Neural progenitor cell (in vitro differentiated cells): ENCODE results near the gene FOXD4L1. TPM values are rescaled to one million over a fixed set of nuclear protein-coding genes. Genes with fewer than 3 reads are reported as not detected.
"Not testable (repeated sequence)": the region's sequence is repeated elsewhere in the genome, so short reads cannot be mapped to it uniquely, and the experiment has no call there.

Source experiments
- DNase-seq: peaks from one replicate; pipeline ENCODE4 v3.0.0-alpha.2; 2016; ENCODE audit warnings: low spot score
- H2AFZ ChIP-seq: fragments of 200-600 bp; sonication (generic); replicated peaks from 2 replicates; pipeline ENCODE4 v1.6.1; 2016; ENCODE audit warnings: antibody characterized with exemption
- H3F3A ChIP-seq: fragments of 200-600 bp; sonication (generic); 2 replicates; pipeline ENCODE4 v1.6.1; 2016; ENCODE audit warnings: antibody characterized with exemption, low read depth
- H3K27ac ChIP-seq: fragments of 200-600 bp; sonication (generic); 2 replicates; pipeline ENCODE4 v1.5.1; 2016; ENCODE audit warnings: mild to moderate bottlenecking
- H3K27me3 ChIP-seq: fragments of 200-600 bp; sonication (generic); 2 replicates; pipeline ENCODE4 v1.6.1; 2016; ENCODE audit warnings: mild to moderate bottlenecking, moderate library complexity
- H3K36me3 ChIP-seq: fragments of 200-600 bp; sonication (generic); 2 replicates; pipeline ENCODE4 v1.5.1; 2016
- H3K4me1 ChIP-seq: fragments of 200-600 bp; sonication (generic); 2 replicates; pipeline ENCODE4 v1.6.1; 2016; ENCODE audit warnings: mixed run types
- H3K4me2 ChIP-seq: fragments of 200-600 bp; sonication (generic); 2 replicates; pipeline ENCODE4 v1.6.1; 2016
- H3K4me3 ChIP-seq: fragments of 200-600 bp; sonication (generic); 2 replicates; pipeline ENCODE4 v1.5.1; 2016
- H3K79me2 ChIP-seq: fragments of 200-600 bp; sonication (generic); 2 replicates; pipeline ENCODE4 v1.6.1; 2016; ENCODE audit warnings: low read depth
- H3K9ac ChIP-seq: fragments of 200-600 bp; sonication (generic); 2 replicates; pipeline ENCODE4 v1.6.1; 2016
- H3K9me3 ChIP-seq: fragments of 200-600 bp; sonication (generic); 2 replicates; pipeline ENCODE4 v1.5.1; 2016; ENCODE audit warnings: low read depth
- H4K20me1 ChIP-seq: fragments of 200-600 bp; sonication (generic); 2 replicates; pipeline ENCODE4 v1.6.1; 2016; ENCODE audit warnings: low read depth
- H3K27ac Mint-ChIP-seq: 3 replicates; pipeline ENCODE4 v1.8.0; 2021; ENCODE audit warnings: mixed read lengths
- H3K27me3 Mint-ChIP-seq: 2 replicates; pipeline ENCODE4 v1.8.0; 2022; ENCODE audit warnings: low read depth, mild to moderate bottlenecking, inconsistent platforms, moderate library complexity, mixed read lengths; ENCODE audit not compliant: insufficient read depth
- H3K36me3 Mint-ChIP-seq: 3 replicates; pipeline ENCODE4 v1.8.0; 2021; ENCODE audit warnings: mixed read lengths
- H3K4me1 Mint-ChIP-seq: 3 replicates; pipeline ENCODE4 v1.8.0; 2021; ENCODE audit warnings: mixed read lengths
- H3K4me3 Mint-ChIP-seq: 3 replicates; pipeline ENCODE4 v1.8.0; 2021; ENCODE audit warnings: mild to moderate bottlenecking, moderate library complexity, mixed read lengths
- H3K9me3 Mint-ChIP-seq: 3 replicates; pipeline ENCODE4 v1.8.0; 2020; ENCODE audit warnings: mixed read lengths
- EZH2 ChIP-seq: fragments of 200-600 bp; sonication (generic); IDR thresholded peaks from 2 replicates; pipeline ENCODE4 v1.6.1; 2017; ENCODE audit warnings: antibody characterized with exemption, mild to moderate bottlenecking, moderate library complexity
- EZH2phosphoT487 ChIP-seq: fragments of 200-600 bp; sonication (generic); IDR thresholded peaks from 2 replicates; pipeline ENCODE4 v1.6.1; 2017; ENCODE audit warnings: antibody characterized with exemption
- total RNA-seq: library from RNA; depleted of rRNA; stranded (reverse); fragments of >200 nt; gene quantifications from 2 replicates; pipeline ENCODE4 v1.2.3, GENCODE V29; 2015; ENCODE audit warnings: low replicate concordance

The FOXD4L1 gene
- total RNA-seq, 1 donor from 2014 or later = not detected

DNA sequence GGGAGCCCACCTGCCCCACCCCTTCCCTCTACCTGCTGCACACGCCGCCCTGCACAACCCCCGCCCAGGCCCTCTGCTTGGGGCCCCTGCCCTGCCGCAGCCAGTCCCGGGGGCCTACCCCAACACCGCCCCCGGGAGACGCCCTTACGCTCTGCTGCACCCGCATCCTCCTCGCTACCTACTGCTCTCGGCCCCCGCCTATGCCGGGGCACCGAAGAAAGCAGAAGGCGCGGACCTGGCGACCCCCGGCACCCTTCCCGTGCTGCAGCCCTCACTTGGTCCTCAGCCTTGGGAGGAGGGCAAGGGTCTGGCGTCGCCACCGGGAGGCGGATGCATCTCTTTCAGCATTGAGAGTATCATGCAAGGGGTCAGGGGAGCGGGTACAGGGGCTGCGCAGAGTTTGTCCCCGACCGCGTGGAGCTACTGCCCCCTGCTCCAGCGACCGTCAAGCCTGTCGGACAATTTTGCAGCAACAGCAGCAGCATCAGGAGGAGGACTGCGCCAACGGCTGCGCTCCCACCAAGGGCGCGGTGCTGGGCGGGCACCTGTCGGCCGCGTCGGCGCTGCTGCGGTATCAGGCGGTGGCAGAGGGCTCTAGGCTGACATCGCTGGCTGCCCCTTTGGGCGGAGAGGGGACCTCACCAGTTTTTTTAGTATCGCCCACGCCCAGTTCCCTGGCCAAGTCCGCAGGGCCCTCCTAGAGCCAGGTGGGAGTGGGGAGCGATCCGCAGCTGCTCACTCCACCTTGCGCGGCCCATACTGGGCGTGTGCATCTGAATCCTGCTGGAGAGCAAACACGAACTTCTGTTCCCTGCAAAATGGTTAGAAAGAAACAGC is 1.6 kb downstream of the FOXD4L1 start:
- peak; percentile 1 for DNase-seq
- H3F3A ChIP-seq, H3K79me2 ChIP-seq, H3K36me3 Mint-ChIP-seq, H3K9me3 ChIP-seq, H3K4me2 ChIP-seq, H3K4me1 ChIP-seq, H2AFZ ChIP-seq, H3K4me3 ChIP-seq, H3K4me3 Mint-ChIP-seq, H3K27ac Mint-ChIP-seq, H3K36me3 ChIP-seq, H3K9me3 Mint-ChIP-seq, H3K4me1 Mint-ChIP-seq, H3K27ac ChIP-seq, H3K9ac ChIP-seq: not testable (repeated sequence)
- peaks cover 19% of the 10 kb centered on the region for H3K27me3 Mint-ChIP-seq
- peaks cover 71% of the 10 kb centered on the region for H3K27me3 ChIP-seq
- peaks cover 12% of the 10 kb centered on the region for H4K20me1 ChIP-seq
- TF ChIP-seq EZH2phosphoT487 (peak; percentile 51), EZH2 (peak; percentile 91)

DNA sequence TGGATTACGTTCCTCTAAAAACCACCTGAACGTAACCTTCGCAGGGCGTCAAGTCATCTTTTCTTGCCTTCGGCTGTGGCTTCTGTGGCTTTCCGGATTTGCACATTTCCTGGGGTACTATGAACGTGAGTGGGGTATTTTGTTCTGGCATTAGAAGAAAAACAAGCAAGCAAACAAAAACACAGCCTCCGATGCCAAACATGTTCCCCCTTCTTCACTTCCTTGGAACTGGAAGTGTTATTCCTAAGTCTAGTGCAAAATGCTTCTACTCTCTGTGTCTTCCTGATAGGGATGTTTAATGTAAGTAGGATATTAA is 2.2 kb downstream of the FOXD4L1 start:
- not testable (repeated sequence) for H3K9ac ChIP-seq, H3K4me3 Mint-ChIP-seq, H3K4me3 ChIP-seq, H3K4me1 ChIP-seq, DNase-seq, H3K4me1 Mint-ChIP-seq, H3K79me2 ChIP-seq, H2AFZ ChIP-seq, H3K4me2 ChIP-seq, H3K36me3 Mint-ChIP-seq, H3K9me3 Mint-ChIP-seq, H3K27ac Mint-ChIP-seq, H3K9me3 ChIP-seq, H3F3A ChIP-seq, H3K36me3 ChIP-seq, H3K27ac ChIP-seq
- peaks cover 13% of the 10 kb centered on the region for H4K20me1 ChIP-seq
- H3K27me3 ChIP-seq = peaks cover 77% of the 10 kb centered on the region
- H3K27me3 Mint-ChIP-seq = peaks cover 20% of the 10 kb centered on the region
- TF ChIP-seq EZH2 = peak; percentile 15
- TF ChIP-seq EZH2phosphoT487 = peak; percentile 5

DNA sequence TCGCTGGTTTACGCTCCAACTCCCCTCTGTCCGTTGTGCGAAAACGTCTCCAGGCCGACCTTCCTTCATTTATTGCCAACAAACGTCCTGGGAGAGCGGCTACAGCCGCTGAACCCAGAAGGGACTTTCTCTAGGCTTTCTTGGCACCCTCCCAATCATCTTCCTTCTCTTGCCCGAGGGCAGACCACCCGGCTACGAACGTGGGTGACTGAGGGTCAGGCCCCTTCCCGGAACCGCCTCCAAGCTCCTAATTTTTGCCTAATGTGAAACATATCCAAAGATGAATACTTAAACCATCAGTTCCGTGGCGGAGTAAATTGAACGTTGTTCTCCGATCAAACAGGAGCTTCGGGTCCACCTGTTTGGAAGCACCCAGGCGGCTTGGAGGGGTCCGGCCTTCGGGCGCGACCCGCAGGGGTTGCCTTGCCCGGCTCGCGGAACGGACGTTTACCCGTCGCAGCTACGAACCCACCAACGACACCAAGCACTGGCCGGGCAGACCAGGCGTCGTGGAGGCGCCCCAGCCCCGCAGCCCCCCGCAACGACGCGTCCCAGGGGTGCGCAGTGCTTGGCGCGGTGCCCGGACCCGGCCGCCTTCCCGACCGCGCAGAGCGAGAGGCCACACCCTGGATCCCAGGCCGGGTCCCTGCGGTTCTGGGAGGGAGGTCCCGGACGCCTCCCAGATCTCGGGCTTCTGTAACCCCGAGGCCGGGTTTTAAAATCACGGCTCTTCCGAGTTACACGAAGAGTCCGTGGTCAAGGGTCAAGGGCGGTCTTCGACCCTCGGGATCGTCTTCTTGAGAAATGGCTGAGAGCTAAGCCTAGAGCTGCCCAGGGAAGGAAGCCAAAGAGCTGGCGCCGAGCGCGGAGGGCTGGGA is 4.0 kb downstream of the FOXD4L1 start:
- H3K27ac ChIP-seq, H3K9me3 ChIP-seq, H3F3A ChIP-seq, H2AFZ ChIP-seq, H3K4me1 ChIP-seq, H3K36me3 Mint-ChIP-seq, H3K4me1 Mint-ChIP-seq, H3K36me3 ChIP-seq, H3K27ac Mint-ChIP-seq, H3K79me2 ChIP-seq, H3K9me3 Mint-ChIP-seq, H3K9ac ChIP-seq: not testable (repeated sequence)
- Mint-ChIP-seq H3K27me3 (peaks cover 20% of the 10 kb centered on the region), H3K4me3 (peak overlapping the region; percentile 71)
- H3K27me3 ChIP-seq = peaks cover 94% of the 10 kb centered on the region
- peak overlapping the region; percentile 76 for H3K4me2 ChIP-seq
- H3K4me3 ChIP-seq = peak overlapping the region; percentile 41
- DNase-seq = peak; percentile 3
- peaks cover 13% of the 10 kb centered on the region for H4K20me1 ChIP-seq
- peak; percentile 45 for TF ChIP-seq EZH2phosphoT487
- TF ChIP-seq EZH2 = peak; percentile 61

DNA sequence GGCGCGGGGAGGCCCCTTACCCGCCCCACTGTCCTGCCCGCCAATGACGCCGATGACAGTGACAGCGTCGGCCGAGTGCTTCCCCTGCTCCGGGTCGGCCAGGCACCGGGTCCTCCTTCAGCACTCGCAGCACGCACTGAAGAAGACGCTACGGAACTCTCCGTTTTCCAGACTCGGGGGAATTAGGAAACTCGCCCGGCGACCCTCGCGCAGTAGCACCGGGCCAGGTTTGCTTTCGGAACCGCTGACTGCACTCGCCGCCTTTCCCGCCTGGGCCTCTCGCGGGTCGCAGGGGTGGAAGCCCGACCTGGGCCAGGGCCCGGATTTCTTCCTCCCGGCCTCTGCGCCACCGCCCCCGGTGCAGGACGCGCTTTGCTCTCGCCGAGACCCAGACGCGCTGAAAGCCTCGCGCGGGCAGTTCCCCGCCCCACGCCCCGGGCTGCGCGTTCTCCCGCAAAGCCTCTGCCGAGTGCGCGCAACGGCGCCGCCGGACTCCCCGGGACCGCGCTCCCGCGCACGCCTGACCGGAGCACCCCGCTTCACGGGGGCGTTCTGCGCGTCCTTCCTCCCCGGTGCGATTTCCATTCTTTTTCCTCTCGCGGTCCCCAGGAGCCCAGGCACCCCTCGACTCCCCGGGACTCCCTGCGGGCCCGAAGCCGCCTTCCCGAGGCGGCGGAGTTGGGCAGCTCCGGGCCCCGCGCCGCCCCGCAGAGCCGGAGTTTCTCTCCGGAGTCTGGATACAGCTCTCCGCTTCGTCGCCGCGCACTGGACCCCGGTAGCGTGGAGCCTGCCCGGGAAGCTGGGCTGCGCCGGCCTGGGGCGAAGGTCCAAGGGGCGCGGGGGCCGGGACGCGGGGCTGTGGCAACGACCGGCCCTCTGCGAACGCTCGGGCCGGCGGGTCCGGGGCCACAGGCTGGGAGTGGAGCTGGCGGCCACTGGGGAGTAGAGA is 4.9 kb downstream of the FOXD4L1 start:
- H3F3A ChIP-seq, H3K9me3 Mint-ChIP-seq, H3K36me3 ChIP-seq, H3K79me2 ChIP-seq, H2AFZ ChIP-seq, H3K9ac ChIP-seq, H3K27ac ChIP-seq, H3K36me3 Mint-ChIP-seq, H3K4me1 Mint-ChIP-seq, H3K27ac Mint-ChIP-seq, H3K4me1 ChIP-seq, H3K9me3 ChIP-seq: not testable (repeated sequence)
- peak; percentile 70 for DNase-seq
- Mint-ChIP-seq H3K4me3 (peak overlapping the region; percentile 71), H3K27me3 (peaks cover 21% of the 10 kb centered on the region)
- peak overlapping the region; percentile 41 for H3K4me3 ChIP-seq
- peak overlapping the region; percentile 76 for H3K4me2 ChIP-seq
- H3K27me3 ChIP-seq = peaks cover 97% of the 10 kb centered on the region
- H4K20me1 ChIP-seq = peaks cover 13% of the 10 kb centered on the region
- peak; percentile 99 for TF ChIP-seq EZH2
- peak; percentile 93 for TF ChIP-seq EZH2phosphoT487
